Measurements from ENCODE around the gene TCP11.

Gene TCP11

DNA sequence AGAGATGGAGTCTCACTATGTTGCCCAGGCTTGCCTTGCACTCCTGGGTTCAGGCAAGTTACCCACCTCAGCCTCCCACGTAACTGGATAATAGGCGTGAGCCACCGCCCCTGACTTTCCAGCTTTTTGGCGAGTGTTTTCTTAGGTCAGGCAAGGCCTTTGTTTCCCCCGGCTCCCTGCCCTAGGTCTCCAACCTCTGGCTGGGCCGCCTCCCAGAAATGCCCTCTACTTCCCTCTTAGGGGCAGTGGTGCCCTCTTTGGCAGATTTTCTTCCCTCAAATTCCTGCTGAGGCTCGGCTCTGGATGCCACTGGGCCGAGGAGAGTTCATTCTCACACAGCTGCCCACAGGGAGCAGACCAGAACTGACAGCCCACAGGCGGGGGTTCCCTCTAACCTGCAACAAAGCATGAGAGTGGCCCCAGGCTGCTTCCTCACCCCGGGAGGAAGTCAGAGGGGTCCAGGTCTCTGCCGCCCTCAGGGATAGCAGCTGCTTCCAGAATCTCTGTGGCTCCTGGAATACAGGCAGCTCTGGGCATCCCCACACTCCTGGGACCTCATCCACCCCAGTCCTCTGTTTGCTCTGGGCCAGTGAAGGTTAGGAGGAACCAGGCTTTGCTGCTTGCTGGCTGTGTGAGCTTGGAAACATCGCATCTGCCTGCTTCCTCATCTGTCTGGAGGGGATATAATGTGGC is 56.5 kb downstream of the TCP11 start:
- DNase-seq (ENCODE audit: extremely low read depth, low read depth): no peak
- TF ChIP-seq, protein P1, sequence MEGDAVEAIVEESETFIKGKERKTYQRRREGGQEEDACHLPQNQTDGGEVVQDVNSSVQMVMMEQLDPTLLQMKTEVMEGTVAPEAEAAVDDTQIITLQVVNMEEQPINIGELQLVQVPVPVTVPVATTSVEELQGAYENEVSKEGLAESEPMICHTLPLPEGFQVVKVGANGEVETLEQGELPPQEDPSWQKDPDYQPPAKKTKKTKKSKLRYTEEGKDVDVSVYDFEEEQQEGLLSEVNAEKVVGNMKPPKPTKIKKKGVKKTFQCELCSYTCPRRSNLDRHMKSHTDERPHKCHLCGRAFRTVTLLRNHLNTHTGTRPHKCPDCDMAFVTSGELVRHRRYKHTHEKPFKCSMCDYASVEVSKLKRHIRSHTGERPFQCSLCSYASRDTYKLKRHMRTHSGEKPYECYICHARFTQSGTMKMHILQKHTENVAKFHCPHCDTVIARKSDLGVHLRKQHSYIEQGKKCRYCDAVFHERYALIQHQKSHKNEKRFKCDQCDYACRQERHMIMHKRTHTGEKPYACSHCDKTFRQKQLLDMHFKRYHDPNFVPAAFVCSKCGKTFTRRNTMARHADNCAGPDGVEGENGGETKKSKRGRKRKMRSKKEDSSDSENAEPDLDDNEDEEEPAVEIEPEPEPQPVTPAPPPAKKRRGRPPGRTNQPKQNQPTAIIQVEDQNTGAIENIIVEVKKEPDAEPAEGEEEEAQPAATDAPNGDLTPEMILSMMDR (IDR thresholded peaks at IDR 0.05; ENCODE audit: low read depth, low read length, missing control alignments): no peak

DNA sequence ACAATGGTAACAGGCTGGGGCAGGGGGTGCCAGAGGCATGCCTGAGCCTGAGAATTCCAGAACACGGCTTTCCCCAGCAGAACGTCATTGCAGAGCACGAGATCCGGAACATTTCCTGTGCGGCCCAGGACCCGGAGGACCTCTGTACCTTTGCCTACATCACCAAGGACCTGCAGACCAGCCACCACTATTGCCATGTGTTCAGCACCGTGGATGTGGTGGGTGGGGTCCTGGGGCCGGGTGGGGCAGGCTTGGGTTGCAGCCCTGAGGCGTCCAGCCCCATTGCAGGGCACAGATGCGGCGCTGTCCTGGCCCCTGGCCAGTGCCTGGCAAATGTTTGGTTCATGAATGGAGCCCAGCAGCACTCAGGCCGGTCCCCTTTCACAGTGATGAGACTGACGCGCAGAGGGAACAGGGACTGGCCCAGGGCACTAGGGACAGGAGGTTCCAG is 57.1 kb downstream of the TCP11 start:
- no peak overlapping the region for H3K4me3 ChIP-seq (replicated peaks; ENCODE audit: low read depth, low read length)
- no peak for DNase-seq (ENCODE audit: extremely low read depth, low read depth)
- TF ChIP-seq, protein P1 (IDR thresholded peaks at IDR 0.05; ENCODE audit: low read depth, low read length, missing control alignments): no peak

More for the DNA sequence above, 56.5 kb downstream of the TCP11 start:
- no peak overlapping the region for H3K4me3 ChIP-seq (replicated peaks; ENCODE audit: low read depth, low read length)

GRCh38 chr6:35083507-35083906 is 57.6 kb downstream of the TCP11 start:
- H3K4me3 ChIP-seq (replicated peaks; ENCODE audit: low read depth, low read length): no peak overlapping the region
- no peak for DNase-seq (ENCODE audit: extremely low read depth, low read depth)
- TF ChIP-seq, protein P1 (IDR thresholded peaks at IDR 0.05; ENCODE audit: low read depth, low read length, missing control alignments): no peak

GRCh38 chr6:35082733-35083403 is 58.3 kb downstream of the TCP11 start:
- TF ChIP-seq, protein P1 (IDR thresholded peaks at IDR 0.05; ENCODE audit: low read depth, low read length, missing control alignments): no peak
- DNase-seq (ENCODE audit: extremely low read depth, low read depth): no peak
- no peak overlapping the region for H3K4me3 ChIP-seq (replicated peaks; ENCODE audit: low read depth, low read length)

GRCh38 chr6:35082046-35082732 is 59.0 kb downstream of the TCP11 start:
- TF ChIP-seq, protein P1 (IDR thresholded peaks at IDR 0.05; ENCODE audit: low read depth, low read length, missing control alignments): no peak
- DNase-seq (ENCODE audit: extremely low read depth, low read depth): no peak
- no peak overlapping the region for H3K4me3 ChIP-seq (replicated peaks; ENCODE audit: low read depth, low read length)

- no peak overlapping the region for H3K4me3 ChIP-seq (replicated peaks; ENCODE audit: low read depth, low read length)
- TF ChIP-seq, protein P1 (IDR thresholded peaks at IDR 0.05; ENCODE audit: low read depth, low read length, missing control alignments): no peak
- DNase-seq (ENCODE audit: extremely low read depth, low read depth): no peak
Observed at GRCh38 chr6:35081426-35081851, 59.7 kb downstream of the TCP11 start.
